ENCODE data around the gene CUTC. TPM values are rescaled to one million over a fixed set of nuclear protein-coding genes. Genes with fewer than 3 reads are reported as not detected.

The CUTC gene
- total and polyA plus RNA-seq, 2 donors from 2014 or later = 16.5 to 19.1 TPM

DNA sequence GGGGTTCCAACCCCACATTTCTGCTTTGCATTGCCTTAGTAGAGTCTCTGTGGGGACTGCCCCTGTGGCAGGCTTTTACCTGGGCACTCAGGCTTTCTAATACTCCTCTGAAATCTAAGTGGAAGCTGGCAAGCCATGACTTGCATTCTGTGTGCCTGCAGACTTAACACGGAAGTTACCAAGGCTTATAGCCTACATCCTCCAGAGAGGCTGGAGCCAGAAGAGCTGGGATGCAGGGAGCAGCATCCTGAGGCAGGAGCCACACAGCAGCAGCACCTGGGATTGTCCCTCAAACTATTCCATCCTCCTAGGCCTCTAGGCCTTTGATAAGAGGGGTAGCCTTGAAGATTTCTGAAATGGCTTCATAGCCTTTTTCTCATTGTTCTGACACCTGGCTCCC, 28.3 kb downstream of the CUTC start:
- no peaks in the 10 kb centered on the region for H3K4me1 ChIP-seq (ENCODE audit: control insufficient read depth in 2 of 3, insufficient read depth in 2 of 3, low read depth in 1 of 3, low read length in 3 of 3)
- no peak overlapping the region for H3K27ac ChIP-seq (ENCODE audit: low read depth in 2 of 2, low read length in 2 of 2)
- no peaks in the 10 kb centered on the region for H3K27me3 ChIP-seq (ENCODE audit: control insufficient read depth, insufficient read depth, low read length)
- TF ChIP-seq, protein P1, sequence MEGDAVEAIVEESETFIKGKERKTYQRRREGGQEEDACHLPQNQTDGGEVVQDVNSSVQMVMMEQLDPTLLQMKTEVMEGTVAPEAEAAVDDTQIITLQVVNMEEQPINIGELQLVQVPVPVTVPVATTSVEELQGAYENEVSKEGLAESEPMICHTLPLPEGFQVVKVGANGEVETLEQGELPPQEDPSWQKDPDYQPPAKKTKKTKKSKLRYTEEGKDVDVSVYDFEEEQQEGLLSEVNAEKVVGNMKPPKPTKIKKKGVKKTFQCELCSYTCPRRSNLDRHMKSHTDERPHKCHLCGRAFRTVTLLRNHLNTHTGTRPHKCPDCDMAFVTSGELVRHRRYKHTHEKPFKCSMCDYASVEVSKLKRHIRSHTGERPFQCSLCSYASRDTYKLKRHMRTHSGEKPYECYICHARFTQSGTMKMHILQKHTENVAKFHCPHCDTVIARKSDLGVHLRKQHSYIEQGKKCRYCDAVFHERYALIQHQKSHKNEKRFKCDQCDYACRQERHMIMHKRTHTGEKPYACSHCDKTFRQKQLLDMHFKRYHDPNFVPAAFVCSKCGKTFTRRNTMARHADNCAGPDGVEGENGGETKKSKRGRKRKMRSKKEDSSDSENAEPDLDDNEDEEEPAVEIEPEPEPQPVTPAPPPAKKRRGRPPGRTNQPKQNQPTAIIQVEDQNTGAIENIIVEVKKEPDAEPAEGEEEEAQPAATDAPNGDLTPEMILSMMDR (IDR thresholded peaks at IDR 0.05; ENCODE audit: borderline replicate concordance, extremely low read depth, insufficient read depth) = no peak
- no peak overlapping the region for H3K9ac ChIP-seq (ENCODE audit: low read length in 3 of 3)
- H3K36me3 ChIP-seq (ENCODE audit: control insufficient read depth in 2 of 3, insufficient read depth in 3 of 3, low read length in 3 of 3) = peaks cover 0 to 36% (median 10%) of the 10 kb centered on the region in 3 donors
- no peaks in the 10 kb centered on the region for H3K9me3 ChIP-seq (ENCODE audit: control insufficient read depth in 2 of 3, insufficient read depth in 1 of 3, low read length in 3 of 3)
- no peak for DNase-seq
- intact Hi-C loops (cut with DNase I) = no loop called here
- FAIRE-seq = no peak
- no peak overlapping the region for H3K4me3 ChIP-seq (ENCODE audit: low read length in 3 of 3)

- TF ChIP-seq, protein P1 (IDR thresholded peaks at IDR 0.05; ENCODE audit: borderline replicate concordance, extremely low read depth, insufficient read depth) = no peak
- no peak for FAIRE-seq
These were observed 29.3 kb downstream of the CUTC start for GRCh38 chr10:99761365-99761764.

GRCh38 chr10:99765672-99766301, 33.8 kb downstream of the CUTC start:
- intact Hi-C loops (cut with DNase I) = no loop called here
- TF ChIP-seq, protein P1 (IDR thresholded peaks at IDR 0.05; ENCODE audit: borderline replicate concordance, extremely low read depth, insufficient read depth) = no peak
- no peaks in the 10 kb centered on the region for H3K9me3 ChIP-seq (ENCODE audit: control insufficient read depth in 2 of 3, insufficient read depth in 1 of 3, low read length in 3 of 3)
- H3K4me3 ChIP-seq (ENCODE audit: low read length in 3 of 3) = no peak overlapping the region
- DNase-seq = no peak
- H3K36me3 ChIP-seq (ENCODE audit: control insufficient read depth in 2 of 3, insufficient read depth in 3 of 3, low read length in 3 of 3) = no peaks in the 10 kb centered on the region
- no peak for FAIRE-seq
- H3K27me3 ChIP-seq (ENCODE audit: control insufficient read depth, insufficient read depth, low read length) = no peaks in the 10 kb centered on the region
- no peak overlapping the region for H3K27ac ChIP-seq (ENCODE audit: low read depth in 2 of 2, low read length in 2 of 2)
- no peak overlapping the region for H3K9ac ChIP-seq (ENCODE audit: low read length in 3 of 3)
- no peaks in the 10 kb centered on the region for H3K4me1 ChIP-seq (ENCODE audit: control insufficient read depth in 2 of 3, insufficient read depth in 2 of 3, low read depth in 1 of 3, low read length in 3 of 3)

More at GRCh38 chr10:99761365-99761764, 29.3 kb downstream of the CUTC start:
- Histone ChIP-seq H3K27ac (ENCODE audit: low read depth in 2 of 2, low read length in 2 of 2) (no peak overlapping the region), H3K36me3 (ENCODE audit: control insufficient read depth in 2 of 3, insufficient read depth in 3 of 3, low read length in 3 of 3) (peaks cover 0 to 26% (median 6%) of the 10 kb centered on the region in 3 donors), H3K4me3 (ENCODE audit: low read length in 3 of 3) (no peak overlapping the region), H3K9me3 (ENCODE audit: control insufficient read depth in 2 of 3, insufficient read depth in 1 of 3, low read length in 3 of 3) (no peaks in the 10 kb centered on the region), H3K27me3 (ENCODE audit: control insufficient read depth, insufficient read depth, low read length) (no peaks in the 10 kb centered on the region), H3K9ac (ENCODE audit: low read length in 3 of 3) (no peak overlapping the region), H3K4me1 (ENCODE audit: control insufficient read depth in 2 of 3, insufficient read depth in 2 of 3, low read depth in 1 of 3, low read length in 3 of 3) (no peaks in the 10 kb centered on the region)
- DNase-seq = no peak
- intact Hi-C loops (cut with DNase I) = no loop called here

- no peak for DNase-seq
- intact Hi-C loops (cut with DNase I) = no loop called here
- H3K4me3 ChIP-seq (ENCODE audit: low read length in 3 of 3) = no peak overlapping the region
- no peaks in the 10 kb centered on the region for H3K9me3 ChIP-seq (ENCODE audit: control insufficient read depth in 2 of 3, insufficient read depth in 1 of 3, low read length in 3 of 3)
- TF ChIP-seq, protein P1 (IDR thresholded peaks at IDR 0.05; ENCODE audit: borderline replicate concordance, extremely low read depth, insufficient read depth) = no peak
- H3K4me1 ChIP-seq (ENCODE audit: control insufficient read depth in 2 of 3, insufficient read depth in 2 of 3, low read depth in 1 of 3, low read length in 3 of 3) = no peaks in the 10 kb centered on the region
- H3K9ac ChIP-seq (ENCODE audit: low read length in 3 of 3) = no peak overlapping the region
- H3K36me3 ChIP-seq (ENCODE audit: control insufficient read depth in 2 of 3, insufficient read depth in 3 of 3, low read length in 3 of 3) = no peaks in the 10 kb centered on the region
- H3K27ac ChIP-seq (ENCODE audit: low read depth in 2 of 2, low read length in 2 of 2) = no peak overlapping the region
- no peak for FAIRE-seq
- H3K27me3 ChIP-seq (ENCODE audit: control insufficient read depth, insufficient read depth, low read length) = no peaks in the 10 kb centered on the region
These were observed 34.3 kb downstream of the CUTC start for GRCh38 chr10:99766302-99766681.
